Epithelial cell of esophagus (primary cell): ENCODE results near the gene ADARB2.

Source experiments
- DNase-seq: peaks from one replicate; pipeline ENCODE4 v3.0.0; 2010; ENCODE audit warnings: low read depth
- H3K4me3 ChIP-seq: 2 replicates; pipeline ENCODE4 v1.5.1; 2011; ENCODE audit warnings: mild to moderate bottlenecking, low read length, control low read depth
- CTCF ChIP-seq: IDR thresholded peaks from 2 replicates; pipeline ENCODE4 v1.5.1; 2011; ENCODE audit warnings: low read depth, mild to moderate bottlenecking, low read length, control low read depth, inconsistent platforms; ENCODE audit not compliant: insufficient read depth; ENCODE audit errors: missing control alignments

ADARB2 gene

GRCh38 chr10:1214882-1215540 is 522.3 kb downstream of the ADARB2 start:
- DNase-seq, result no peak
- H3K4me3 ChIP-seq, result no peak overlapping the region
- TF ChIP-seq CTCF, result no peak

GRCh38 chr10:1214071-1214675 is 523.2 kb downstream of the ADARB2 start:
- DNase-seq, result no peak
- H3K4me3 ChIP-seq, result no peak overlapping the region
- TF ChIP-seq CTCF, result no peak

- no peak for TF ChIP-seq CTCF
- H3K4me3 ChIP-seq, result no peak overlapping the region
- no peak for DNase-seq
Measured at GRCh38 chr10:1213252-1214070, 523.9 kb downstream of the ADARB2 start.

GRCh38 chr10:1212571-1213141 is 524.7 kb downstream of the ADARB2 start:
- TF ChIP-seq CTCF, result no peak
- no peak overlapping the region for H3K4me3 ChIP-seq
- no peak for DNase-seq

GRCh38 chr10:1211844-1212570 is 525.3 kb downstream of the ADARB2 start:
- H3K4me3 ChIP-seq, result no peak overlapping the region
- no peak for DNase-seq
- no peak for TF ChIP-seq CTCF

GRCh38 chr10:1210667-1211066 is 526.7 kb downstream of the ADARB2 start:
- no peak for TF ChIP-seq CTCF
- DNase-seq, result no peak
- no peak overlapping the region for H3K4me3 ChIP-seq
